ENCODE data around the gene GOLGA6L10.
"Not testable (repeated sequence)": the region's sequence is repeated elsewhere in the genome, so short reads cannot be mapped to it uniquely, and the experiment has no call there.

GOLGA6L10 gene

GRCh38 chr15:82347645-82348044 is 1.6 kb downstream of the GOLGA6L10 start:
- in situ Hi-C loops (cut with HindIII; ENCODE audit: low pct_ligation_motif_present, low pct_unique_long_range_greater_than_20kb, low sequenced_read_pairs); DNase-seq: not testable (repeated sequence)

DNA sequence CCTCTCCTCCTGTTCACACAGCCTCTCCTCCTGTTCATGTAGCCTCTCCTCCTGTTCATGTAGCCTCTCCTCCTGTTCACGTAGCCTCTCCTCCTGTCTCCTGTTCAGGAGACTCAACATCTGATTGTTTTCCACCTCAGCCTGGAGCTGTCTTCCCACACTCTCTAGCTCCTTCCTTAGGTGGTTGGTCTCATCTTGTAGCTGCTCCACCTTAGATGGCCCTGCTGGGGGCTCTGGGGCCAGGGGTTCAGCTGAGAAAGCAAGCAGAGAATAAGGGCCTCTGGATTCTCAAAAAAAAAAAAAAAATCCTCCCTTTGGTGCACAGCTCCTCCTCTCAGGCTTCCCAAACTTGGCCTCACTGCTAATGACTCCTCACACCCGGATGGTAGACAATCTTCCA is 4.1 kb downstream of the GOLGA6L10 start:
- in situ Hi-C loops (cut with HindIII; ENCODE audit: low pct_ligation_motif_present, low pct_unique_long_range_greater_than_20kb, low sequenced_read_pairs); DNase-seq: not testable (repeated sequence)

DNA sequence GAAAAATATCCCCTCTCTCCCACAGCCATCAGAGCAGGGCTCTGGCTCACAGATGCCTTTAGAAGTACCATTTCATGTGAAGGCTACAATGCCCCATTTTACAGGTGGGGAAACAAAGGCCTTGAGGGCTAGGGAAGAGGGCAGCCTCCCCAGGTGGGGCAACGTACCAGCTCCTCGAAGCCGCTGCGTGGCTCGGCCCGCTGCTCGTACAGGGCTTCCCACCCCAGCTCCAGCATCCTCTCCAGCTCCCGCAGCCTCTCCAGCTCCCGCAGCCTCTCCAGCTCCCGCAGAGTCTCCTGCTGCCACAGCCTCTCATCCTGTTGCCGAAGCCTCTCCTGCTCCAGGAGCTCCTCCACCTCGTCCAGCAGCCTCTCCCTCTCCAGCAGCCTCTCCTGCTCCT is 4.9 kb downstream of the GOLGA6L10 start:
- in situ Hi-C loops (cut with HindIII; ENCODE audit: low pct_ligation_motif_present, low pct_unique_long_range_greater_than_20kb, low sequenced_read_pairs): not testable (repeated sequence)

DNA sequence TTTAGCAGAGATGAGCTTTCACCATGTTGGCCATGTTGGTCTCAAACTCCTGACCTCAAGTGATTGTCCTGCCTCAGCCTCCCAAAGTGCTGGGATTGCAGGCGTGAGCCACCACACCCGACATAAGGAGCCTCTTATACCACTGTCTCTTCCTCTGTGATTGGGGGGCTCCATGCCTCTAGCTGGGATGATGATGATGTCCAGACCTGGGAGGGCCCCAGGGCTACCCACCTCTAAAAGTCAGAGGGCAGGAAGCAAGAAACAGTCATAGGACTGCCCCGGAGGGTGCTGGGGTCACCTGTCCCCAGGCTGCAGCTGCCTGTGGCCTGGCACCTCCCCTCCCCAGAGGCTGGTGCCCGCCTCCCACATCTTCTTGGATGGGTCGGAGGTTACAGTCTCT is 5.4 kb downstream of the GOLGA6L10 start:
- in situ Hi-C loops (cut with HindIII; ENCODE audit: low pct_ligation_motif_present, low pct_unique_long_range_greater_than_20kb, low sequenced_read_pairs); DNase-seq: not testable (repeated sequence)

More for the DNA sequence above, 4.9 kb downstream of the GOLGA6L10 start:
- not testable (repeated sequence) for DNase-seq

DNA sequence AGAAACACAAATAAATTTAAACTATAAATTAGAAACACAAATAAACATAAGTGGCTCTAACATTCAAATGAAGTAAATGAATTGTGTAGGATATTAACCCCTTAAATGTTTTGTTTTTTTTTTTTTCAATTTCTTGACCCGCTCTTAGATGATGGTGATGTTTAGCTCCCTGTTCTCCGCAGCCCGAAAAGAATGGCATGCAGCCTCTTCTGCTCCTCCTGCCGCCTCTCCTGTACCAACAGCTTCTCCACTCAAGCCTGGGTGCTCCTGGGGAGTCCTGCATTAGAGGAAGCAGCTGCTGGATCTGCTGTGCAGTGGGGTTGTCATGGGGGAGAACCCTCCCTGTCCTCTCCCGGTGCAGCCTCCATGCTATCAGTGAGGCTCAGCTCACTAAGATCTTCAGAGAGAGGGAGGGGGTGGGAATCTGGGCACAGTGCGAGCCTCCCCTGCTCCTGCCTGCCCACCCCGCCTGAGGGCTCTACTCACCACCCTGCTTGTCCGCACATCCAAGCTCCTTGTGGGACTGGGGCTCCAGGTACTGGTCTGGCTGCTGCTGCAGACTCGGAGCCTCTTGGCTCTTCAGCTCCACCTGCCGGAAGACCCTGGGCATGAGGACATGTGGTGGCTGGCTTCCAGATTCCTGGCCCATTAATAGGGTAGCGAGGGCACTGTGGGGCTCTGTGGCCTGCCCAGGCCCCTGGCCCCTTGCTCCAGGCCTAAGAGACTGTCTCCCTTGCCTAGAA is 6.5 kb downstream of the GOLGA6L10 start:
- DNase-seq; in situ Hi-C loops (cut with HindIII; ENCODE audit: low pct_ligation_motif_present, low pct_unique_long_range_greater_than_20kb, low sequenced_read_pairs): not testable (repeated sequence)

- in situ Hi-C loops (cut with HindIII; ENCODE audit: low pct_ligation_motif_present, low pct_unique_long_range_greater_than_20kb, low sequenced_read_pairs); DNase-seq: not testable (repeated sequence)
Observed at GRCh38 chr15:82338573-82338972, 10.7 kb downstream of the GOLGA6L10 start.

DNA sequence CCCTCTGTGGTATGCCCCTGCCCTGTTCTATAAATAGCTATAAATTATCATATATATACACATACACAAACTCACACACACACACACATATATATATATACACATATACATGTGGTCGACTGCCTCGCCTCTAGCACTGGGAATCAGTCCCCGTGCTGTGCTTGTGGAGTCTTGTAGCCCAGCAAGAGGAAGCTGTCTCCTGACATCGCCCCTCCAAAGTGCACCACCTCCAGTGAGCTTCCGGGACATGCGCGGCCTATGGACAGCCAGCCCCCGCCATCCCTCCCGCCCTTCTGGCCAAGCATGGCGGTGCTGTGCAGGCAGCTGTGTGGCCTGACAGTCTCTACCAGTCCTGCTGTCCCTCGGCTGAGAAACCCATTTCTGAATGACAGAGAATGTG is 11.2 kb downstream of the GOLGA6L10 start:
- DNase-seq; in situ Hi-C loops (cut with HindIII; ENCODE audit: low pct_ligation_motif_present, low pct_unique_long_range_greater_than_20kb, low sequenced_read_pairs): not testable (repeated sequence)

- in situ Hi-C loops (cut with HindIII; ENCODE audit: low pct_ligation_motif_present, low pct_unique_long_range_greater_than_20kb, low sequenced_read_pairs); DNase-seq: not testable (repeated sequence)
Observed at GRCh38 chr15:82337051-82337450, 12.2 kb downstream of the GOLGA6L10 start.

DNA sequence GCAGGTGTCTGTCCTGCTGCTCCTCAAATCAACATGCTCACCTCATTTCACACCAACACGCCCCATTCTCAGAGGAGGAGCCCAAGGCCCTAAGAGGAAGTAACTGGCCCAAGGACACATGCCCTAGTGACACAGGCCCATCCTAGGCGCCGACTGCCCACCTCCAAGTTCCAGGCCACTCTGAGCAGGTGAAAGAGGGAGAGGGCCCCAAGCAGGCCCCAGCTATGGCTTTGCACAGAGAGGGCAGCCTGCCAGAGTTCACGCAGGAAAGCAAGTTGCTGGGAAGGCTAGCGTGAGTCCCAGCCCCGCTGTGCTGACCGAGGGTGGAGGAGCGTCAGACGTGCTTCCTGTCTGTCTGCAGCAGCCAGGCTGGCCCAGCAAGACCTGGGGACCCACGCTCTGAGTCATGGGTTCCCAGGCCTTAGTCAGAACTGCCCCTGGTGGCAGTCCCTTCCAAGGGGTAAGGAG is 13.1 kb downstream of the GOLGA6L10 start:
- DNase-seq; in situ Hi-C loops (cut with HindIII; ENCODE audit: low pct_ligation_motif_present, low pct_unique_long_range_greater_than_20kb, low sequenced_read_pairs): not testable (repeated sequence)

- DNase-seq; in situ Hi-C loops (cut with HindIII; ENCODE audit: low pct_ligation_motif_present, low pct_unique_long_range_greater_than_20kb, low sequenced_read_pairs): not testable (repeated sequence)
Observed at GRCh38 chr15:82335006-82335405, 14.3 kb downstream of the GOLGA6L10 start.

DNA sequence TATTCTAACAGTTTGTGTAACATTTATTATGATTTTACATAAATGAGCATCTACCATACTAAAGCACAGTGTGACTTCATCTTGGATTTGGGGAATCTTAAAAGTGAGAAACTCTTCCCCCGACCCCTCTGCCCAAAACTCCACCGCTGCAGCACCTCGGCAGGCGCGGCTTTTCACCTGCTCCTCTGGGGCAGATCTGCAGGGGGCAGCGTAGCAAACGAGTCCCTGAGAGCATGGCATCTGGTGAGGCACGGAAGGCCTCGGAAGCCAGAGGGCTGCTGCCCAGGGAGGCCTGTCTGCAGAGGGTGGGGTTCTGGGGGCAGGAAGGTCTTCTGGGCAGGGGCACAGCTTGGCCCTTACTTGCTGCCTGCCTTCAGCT is 14.7 kb downstream of the GOLGA6L10 start:
- DNase-seq; in situ Hi-C loops (cut with HindIII; ENCODE audit: low pct_ligation_motif_present, low pct_unique_long_range_greater_than_20kb, low sequenced_read_pairs): not testable (repeated sequence)

DNA sequence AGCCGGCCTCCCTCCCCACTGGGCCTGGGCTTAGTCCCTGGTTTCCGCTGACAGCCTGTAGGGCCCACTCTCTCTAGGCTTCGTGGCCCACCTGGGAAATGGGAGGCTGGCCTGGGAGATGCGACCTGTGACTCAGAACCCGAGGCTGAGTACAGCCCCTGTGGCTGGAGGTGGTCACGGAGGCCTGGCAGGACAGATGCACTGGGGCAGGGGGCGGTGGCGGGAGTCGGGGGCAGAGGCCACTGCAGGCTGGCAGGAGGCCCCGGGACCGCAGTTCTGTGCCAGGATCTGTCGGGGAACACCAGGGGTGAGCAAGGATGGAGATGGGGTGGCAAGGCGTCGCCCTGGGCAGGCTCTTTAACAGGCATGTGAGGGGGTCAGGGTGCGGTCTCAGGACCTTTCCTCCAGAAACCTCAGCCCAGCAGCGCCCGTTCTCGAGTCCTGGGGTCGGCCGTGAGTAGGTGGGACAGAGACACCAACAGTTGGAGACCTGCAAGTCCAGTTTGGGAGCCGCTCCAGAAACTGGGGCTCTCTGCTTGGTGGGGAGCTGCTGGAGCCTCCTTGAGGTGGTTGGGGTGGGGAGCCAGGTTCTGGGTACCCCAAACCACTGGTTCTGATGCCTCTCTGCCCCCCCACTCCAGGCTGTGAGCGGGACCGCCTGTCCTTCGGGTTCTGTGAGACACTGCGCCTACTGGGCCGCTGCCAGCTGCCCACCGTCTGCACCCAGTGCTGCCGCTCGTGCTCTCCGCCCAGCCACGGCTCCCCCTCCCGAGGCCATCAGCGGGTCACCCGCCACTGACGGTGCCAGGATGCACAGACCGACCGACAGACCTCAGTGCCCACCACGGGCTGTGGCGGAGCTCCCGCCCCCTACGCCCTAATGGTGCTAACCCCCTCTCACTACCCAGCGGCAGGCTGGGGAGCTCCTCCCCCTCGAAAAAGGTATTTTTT is 15.4 kb downstream of the GOLGA6L10 start:
- in situ Hi-C loops (cut with HindIII; ENCODE audit: low pct_ligation_motif_present, low pct_unique_long_range_greater_than_20kb, low sequenced_read_pairs): not testable (repeated sequence)

GRCh38 chr15:82332711-82333602 is 16.3 kb downstream of the GOLGA6L10 start:
- in situ Hi-C loops (cut with HindIII; ENCODE audit: low pct_ligation_motif_present, low pct_unique_long_range_greater_than_20kb, low sequenced_read_pairs); DNase-seq: not testable (repeated sequence)

More for the DNA sequence above, 15.4 kb downstream of the GOLGA6L10 start:
- DNase-seq: not testable (repeated sequence)

DNA sequence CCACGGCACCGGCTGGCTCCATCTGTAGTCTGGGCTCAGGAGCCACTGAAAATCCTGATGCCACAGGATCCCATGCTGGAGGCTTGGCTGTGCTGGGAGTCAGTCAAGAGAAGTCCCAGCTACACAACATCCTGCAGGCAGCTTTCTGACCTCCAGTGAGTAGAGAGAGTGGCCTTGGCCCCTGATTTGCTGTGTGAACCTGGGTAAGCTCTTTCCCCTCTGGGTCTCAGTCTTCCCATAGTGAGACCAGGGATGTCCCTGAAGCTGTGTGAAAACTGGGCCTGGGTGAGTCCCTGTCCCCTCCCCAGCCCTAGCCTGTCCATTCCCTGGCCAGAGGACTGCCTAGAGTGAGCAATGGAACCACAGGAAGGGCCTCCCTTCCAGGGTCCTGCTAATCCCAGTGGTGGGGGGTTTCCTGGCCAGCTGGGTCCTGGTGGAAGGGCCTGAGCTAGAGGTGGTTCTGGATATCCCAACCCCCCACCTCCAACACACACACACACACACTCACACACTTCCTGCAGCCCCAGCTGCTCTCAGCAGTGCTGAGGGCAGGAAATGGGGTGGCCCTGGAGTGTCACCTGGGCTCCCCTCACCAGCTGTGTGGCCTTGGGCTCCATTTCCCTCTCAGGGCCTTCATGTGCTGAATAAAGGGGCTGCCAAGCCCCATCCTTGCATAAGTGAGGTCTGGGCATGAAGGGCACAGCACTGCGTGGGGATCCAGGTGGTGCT is 17.5 kb downstream of the GOLGA6L10 start:
- DNase-seq; in situ Hi-C loops (cut with HindIII; ENCODE audit: low pct_ligation_motif_present, low pct_unique_long_range_greater_than_20kb, low sequenced_read_pairs): not testable (repeated sequence)

- in situ Hi-C loops (cut with HindIII; ENCODE audit: low pct_ligation_motif_present, low pct_unique_long_range_greater_than_20kb, low sequenced_read_pairs); DNase-seq: not testable (repeated sequence)
Observed at GRCh38 chr15:82330921-82331320, 18.4 kb downstream of the GOLGA6L10 start.

- in situ Hi-C loops (cut with HindIII; ENCODE audit: low pct_ligation_motif_present, low pct_unique_long_range_greater_than_20kb, low sequenced_read_pairs); DNase-seq: not testable (repeated sequence)
Observed at GRCh38 chr15:82329039-82329438, 20.2 kb downstream of the GOLGA6L10 start.

DNA sequence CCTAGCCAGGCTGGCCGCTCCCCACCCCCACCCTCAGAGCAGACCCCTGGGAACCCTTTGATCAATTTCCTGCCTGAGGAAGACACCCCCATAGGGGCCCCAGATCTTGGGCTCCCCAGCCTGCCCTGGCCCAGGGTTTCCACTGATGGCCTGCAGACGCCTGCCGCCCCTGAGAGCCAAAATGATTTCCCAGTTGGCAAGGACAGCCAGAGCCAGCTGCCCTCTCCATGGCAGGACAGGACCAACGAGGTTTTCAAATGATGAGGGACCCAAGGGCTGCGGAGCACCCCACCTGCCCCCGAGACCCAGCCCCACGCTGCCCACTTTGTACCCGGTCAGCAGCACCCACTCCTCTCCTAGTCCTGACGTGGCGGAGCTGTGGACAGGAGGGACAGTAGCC is 21.9 kb downstream of the GOLGA6L10 start:
- in situ Hi-C loops (cut with HindIII; ENCODE audit: low pct_ligation_motif_present, low pct_unique_long_range_greater_than_20kb, low sequenced_read_pairs); DNase-seq: not testable (repeated sequence)

All from ACHN (cell line).